Central memory CD4-positive, alpha-beta T cell (primary cell): ENCODE results near the gene SH3D19.
A peak's percentile ranks its signal among the peaks of the same experiment; 100 is the strongest.
"Not testable (repeated sequence)": the region's sequence is repeated elsewhere in the genome, so short reads cannot be mapped to it uniquely, and the experiment has no call there.

Experiments used
- DNase-seq: peaks from one replicate; pipeline ENCODE4 v3.0.0; 2022
- total RNA-seq, 3 experiments: gene quantifications; one replicate each; lab custom pipeline; 2026; lab: John Stamatoyannopoulos, UW

SH3D19 gene
- 0.25 to 0.58 (median 0.44) reads per million in 3 experiments for total RNA-seq

GRCh38 chr4:151325111-151325948 lies at the start of gene SH3D19:
TSS of gene SH3D19 (minus strand) at chr4:151325605. CDS start at chr4:151325352, 253 bp downstream.
- DNase-seq, result no peak

- DNase-seq, result peak; percentile 72
These were observed 37.2 kb upstream of the SH3D19 start for GRCh38 chr4:151362404-151363164.

GRCh38 chr4:151361966-151362365 lies 36.6 kb upstream of the SH3D19 start:
- DNase-seq, result no peak

- no peak for DNase-seq
These were observed 35.7 kb upstream of the SH3D19 start for GRCh38 chr4:151361126-151361525.

GRCh38 chr4:151359576-151359975 lies 34.2 kb upstream of the SH3D19 start:
- no peak for DNase-seq

- DNase-seq, result no peak
These were observed 32.9 kb upstream of the SH3D19 start for GRCh38 chr4:151358266-151358665.

- DNase-seq, result no peak
These were observed 31.1 kb upstream of the SH3D19 start for GRCh38 chr4:151356510-151356909.

GRCh38 chr4:151355155-151355554 lies 29.8 kb upstream of the SH3D19 start:
- DNase-seq, result no peak

GRCh38 chr4:151347490-151348235 lies 22.3 kb upstream of the SH3D19 start:
- DNase-seq, result no peak

- DNase-seq, result no peak
These were observed 19.5 kb upstream of the SH3D19 start for GRCh38 chr4:151344948-151345347.

GRCh38 chr4:151340751-151341385 lies 15.5 kb upstream of the SH3D19 start:
- DNase-seq, result no peak

- no peak for DNase-seq
These were observed 14.1 kb upstream of the SH3D19 start for GRCh38 chr4:151339467-151339866.

- no peak for DNase-seq
These were observed 6.1 kb upstream of the SH3D19 start for GRCh38 chr4:151331276-151332042.

- DNase-seq, result no peak
These were observed 4.0 kb upstream of the SH3D19 start for GRCh38 chr4:151329217-151330007.

GRCh38 chr4:151325949-151326246 lies 493 bp upstream of the SH3D19 start:
- no peak for DNase-seq

GRCh38 chr4:151324752-151325110 lies 674 bp downstream of the SH3D19 start:
- DNase-seq, result no peak

GRCh38 chr4:151324124-151324751 lies 1.2 kb downstream of the SH3D19 start:
- DNase-seq, result no peak

- DNase-seq, result no peak
These were observed 1.7 kb downstream of the SH3D19 start for GRCh38 chr4:151323667-151324066.

- no peak for DNase-seq
These were observed 2.8 kb downstream of the SH3D19 start for GRCh38 chr4:151322570-151322969.

GRCh38 chr4:151322161-151322560 lies 3.2 kb downstream of the SH3D19 start:
- DNase-seq, result not testable (repeated sequence)

GRCh38 chr4:151321586-151321985 lies 3.8 kb downstream of the SH3D19 start:
- DNase-seq, result no peak
